ENCODE results near the gene BPIFB4. TPM values are rescaled to one million over a fixed set of nuclear protein-coding genes. Genes with fewer than 3 reads are reported as not detected.

The BPIFB4 gene
- total RNA-seq, 4 donors from 2014 or later = not detected

DNA sequence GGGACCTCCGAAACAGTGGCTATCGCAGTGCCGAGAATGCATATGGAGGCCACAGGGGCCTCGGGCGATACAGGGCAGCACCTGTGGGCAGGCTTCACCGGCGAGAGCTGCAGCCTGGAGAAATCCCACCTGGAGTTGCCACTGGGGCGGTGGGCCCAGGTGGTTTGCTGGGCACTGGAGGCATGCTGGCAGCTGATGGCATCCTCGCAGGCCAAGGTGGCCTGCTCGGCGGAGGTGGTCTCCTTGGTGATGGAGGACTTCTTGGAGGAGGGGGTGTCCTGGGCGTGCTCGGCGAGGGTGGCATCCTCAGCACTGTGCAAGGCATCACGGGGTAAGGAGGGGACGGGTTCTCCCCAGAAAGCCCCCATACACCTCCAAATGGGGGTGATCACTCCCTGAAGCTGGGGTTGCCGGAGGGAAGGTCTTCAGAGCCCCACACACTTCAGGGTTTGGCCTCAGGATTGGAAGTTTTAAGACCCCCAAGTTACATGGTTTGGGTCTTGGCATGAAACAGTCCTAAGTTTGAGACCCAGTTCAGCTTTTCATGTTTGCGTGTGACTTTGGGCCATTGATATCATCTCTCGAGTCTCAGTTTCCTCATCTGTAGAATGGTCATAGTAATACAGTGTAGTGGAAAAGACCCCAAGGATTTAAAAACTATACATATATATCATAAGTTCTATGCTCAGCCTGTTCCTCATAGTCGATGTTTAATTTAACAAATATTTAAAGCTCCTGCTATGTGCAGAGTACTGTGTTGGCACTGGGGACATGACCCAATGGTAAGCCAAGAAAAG, 4.3 kb downstream of the BPIFB4 start:
- TF ChIP-seq, protein P1, sequence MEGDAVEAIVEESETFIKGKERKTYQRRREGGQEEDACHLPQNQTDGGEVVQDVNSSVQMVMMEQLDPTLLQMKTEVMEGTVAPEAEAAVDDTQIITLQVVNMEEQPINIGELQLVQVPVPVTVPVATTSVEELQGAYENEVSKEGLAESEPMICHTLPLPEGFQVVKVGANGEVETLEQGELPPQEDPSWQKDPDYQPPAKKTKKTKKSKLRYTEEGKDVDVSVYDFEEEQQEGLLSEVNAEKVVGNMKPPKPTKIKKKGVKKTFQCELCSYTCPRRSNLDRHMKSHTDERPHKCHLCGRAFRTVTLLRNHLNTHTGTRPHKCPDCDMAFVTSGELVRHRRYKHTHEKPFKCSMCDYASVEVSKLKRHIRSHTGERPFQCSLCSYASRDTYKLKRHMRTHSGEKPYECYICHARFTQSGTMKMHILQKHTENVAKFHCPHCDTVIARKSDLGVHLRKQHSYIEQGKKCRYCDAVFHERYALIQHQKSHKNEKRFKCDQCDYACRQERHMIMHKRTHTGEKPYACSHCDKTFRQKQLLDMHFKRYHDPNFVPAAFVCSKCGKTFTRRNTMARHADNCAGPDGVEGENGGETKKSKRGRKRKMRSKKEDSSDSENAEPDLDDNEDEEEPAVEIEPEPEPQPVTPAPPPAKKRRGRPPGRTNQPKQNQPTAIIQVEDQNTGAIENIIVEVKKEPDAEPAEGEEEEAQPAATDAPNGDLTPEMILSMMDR (IDR thresholded peaks at IDR 0.05) = no peak
- no peak for ATAC-seq (ENCODE audit: low FRiP score)

DNA sequence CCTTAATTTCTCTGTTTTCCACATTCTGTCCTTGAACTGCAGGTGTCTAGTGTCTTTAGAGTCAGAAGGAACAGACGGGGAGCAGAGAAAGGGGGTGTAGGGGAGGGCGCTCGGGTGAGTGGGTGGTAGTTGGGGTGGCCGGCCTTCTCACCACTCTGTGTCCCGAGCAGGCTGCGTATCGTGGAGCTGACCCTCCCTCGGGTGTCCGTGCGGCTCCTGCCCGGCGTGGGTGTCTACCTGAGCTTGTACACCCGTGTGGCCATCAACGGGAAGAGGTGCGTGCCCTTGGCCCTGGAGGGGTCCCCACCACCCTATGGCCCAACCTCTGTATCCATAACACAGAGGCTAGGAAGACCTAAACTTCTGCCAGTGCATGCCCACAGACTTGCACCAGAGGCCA, 5.3 kb downstream of the BPIFB4 start:
- no peak for DNase-seq (ENCODE audit: low spot score)
- no peak for ATAC-seq (ENCODE audit: low FRiP score)
- TF ChIP-seq, protein P1 (IDR thresholded peaks at IDR 0.05) = no peak

More for the DNA sequence above, 4.3 kb downstream of the BPIFB4 start:
- no peak for DNase-seq (ENCODE audit: low spot score)

DNA sequence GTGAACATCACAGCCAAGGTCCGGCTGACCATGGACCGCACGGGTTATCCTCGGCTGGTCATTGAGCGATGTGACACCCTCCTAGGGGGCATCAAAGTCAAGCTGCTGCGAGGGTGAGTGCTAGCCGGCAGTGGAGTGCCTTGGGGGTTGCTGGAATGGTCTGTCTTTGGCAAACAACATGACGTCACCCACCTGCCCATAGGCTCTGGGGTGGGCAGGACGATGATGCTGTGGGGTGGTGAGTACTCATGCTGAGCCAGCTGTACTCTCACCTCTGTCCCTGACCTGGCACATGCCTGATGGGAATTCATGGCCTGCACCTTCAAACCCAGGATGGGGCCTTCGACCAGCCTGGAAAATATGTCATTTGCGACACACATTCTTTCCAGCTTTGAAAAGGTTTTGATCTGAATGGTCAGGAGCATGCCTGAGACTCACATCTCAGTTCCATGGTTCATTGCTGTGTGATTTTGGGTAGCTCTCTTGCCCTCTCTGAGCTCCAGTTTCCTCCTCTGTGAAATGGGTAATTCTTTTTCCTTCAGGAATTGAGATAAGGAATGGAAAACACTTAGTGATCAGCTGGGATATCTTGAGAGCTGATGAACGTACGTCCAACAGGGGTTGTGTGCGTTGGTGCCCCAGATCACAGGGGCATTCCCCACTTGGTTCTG, 6.7 kb downstream of the BPIFB4 start:
- TF ChIP-seq, protein P1 (IDR thresholded peaks at IDR 0.05) = no peak
- DNase-seq (ENCODE audit: low spot score) = no peak
- ATAC-seq (ENCODE audit: low FRiP score) = no peak

DNA sequence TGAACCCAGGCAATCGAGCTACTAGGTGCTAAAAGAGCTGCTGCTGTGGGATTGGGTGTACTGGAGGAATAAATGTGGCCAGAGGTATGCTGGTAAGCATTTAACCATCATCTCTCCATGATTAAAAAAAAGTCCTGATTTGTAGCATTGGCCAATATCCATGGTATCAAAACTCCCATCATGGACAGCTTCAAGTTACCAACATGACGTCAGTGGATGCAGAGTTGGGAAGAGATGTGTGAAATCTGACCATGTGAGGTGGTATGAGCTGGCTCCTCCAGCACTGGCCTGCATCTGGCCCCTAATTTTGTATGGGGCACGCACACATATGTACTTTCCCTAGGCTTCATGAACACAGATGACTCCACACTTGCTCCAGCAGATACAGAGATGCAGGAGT, 11.7 kb downstream of the BPIFB4 start:
- no peak for ATAC-seq (ENCODE audit: low FRiP score)
- TF ChIP-seq, protein P1 (IDR thresholded peaks at IDR 0.05) = no peak
- no peak for DNase-seq (ENCODE audit: low spot score)

DNA sequence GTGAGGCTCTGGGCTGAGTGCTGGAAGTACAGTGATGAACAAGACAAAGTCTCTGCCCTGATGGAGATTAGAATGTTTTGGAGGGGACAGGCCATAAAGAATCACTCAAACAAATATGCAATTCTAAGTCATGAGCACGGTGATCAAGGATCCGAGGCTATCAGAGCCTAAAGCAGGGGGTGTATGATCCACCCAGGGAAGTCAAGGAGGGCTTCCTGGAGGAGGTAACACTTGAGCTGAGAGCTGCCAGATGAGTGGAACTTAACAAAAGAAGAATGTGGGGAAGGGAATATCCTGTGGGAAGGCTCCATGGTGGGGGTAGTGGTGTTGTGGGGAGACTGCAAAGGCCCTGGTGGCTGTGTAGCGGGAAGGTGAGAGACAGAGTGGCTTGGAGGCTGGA, 12.2 kb downstream of the BPIFB4 start:
- no peak for ATAC-seq (ENCODE audit: low FRiP score)
- no peak for DNase-seq (ENCODE audit: low spot score)
- TF ChIP-seq, protein P1 (IDR thresholded peaks at IDR 0.05) = no peak

DNA sequence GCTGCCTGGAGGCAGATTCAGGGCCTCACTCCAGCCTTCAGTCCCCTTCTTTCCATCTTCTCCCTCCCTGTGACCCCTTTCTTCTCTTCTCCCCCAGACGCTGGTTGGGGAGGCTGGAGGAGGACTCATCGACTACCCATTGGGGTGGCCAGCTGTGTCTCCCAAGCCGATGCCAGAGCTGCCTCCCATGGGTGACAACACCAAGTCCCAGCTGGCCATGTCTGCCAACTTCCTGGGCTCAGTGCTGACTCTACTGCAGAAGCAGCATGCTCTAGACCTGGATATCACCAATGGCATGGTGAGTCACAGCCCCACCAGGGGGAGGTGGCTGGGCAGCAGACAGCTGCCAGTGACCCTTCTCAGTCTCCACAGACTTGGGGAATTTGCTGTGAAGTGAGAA, 12.9 kb downstream of the BPIFB4 start:
- TF ChIP-seq, protein P1 (IDR thresholded peaks at IDR 0.05) = no peak
- ATAC-seq (ENCODE audit: low FRiP score) (no peak), DNase-seq (ENCODE audit: low spot score) (no peak)

DNA sequence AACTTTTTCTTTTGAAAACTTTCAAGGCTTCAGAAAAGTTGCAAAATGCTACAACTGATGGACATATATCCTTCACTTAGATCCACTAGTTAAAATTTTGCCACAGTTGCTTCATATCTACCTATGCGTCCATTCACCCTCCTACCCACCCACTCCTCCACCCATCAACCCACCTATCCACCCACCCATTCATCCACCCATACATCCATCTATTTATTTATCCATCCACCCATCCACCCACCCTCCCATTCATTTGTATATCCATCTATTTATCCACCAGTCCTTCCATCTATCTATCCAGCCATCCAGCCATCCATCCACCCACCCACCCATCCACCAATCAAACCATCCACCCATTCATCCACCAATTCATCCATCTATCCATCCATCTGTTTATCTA, 13.6 kb downstream of the BPIFB4 start:
- DNase-seq (ENCODE audit: low spot score) = no peak
- TF ChIP-seq, protein P1 (IDR thresholded peaks at IDR 0.05) = no peak
- ATAC-seq (ENCODE audit: low FRiP score) = no peak
